CD14-positive monocyte (primary cell): Measurements from ENCODE around the gene URGCP. TPM values are rescaled to one million over a fixed set of nuclear protein-coding genes. Genes with fewer than 3 reads are reported as not detected.
A peak's percentile ranks its signal among the peaks of the same experiment; 100 is the strongest.

ENCODE experiments used
- DNase-seq, 3 donors: peaks; one replicate each; pipeline ENCODE4 v3.0.0-alpha.2; 2011 to 2022
- H2AFZ ChIP-seq: 2 replicates; pipeline ENCODE4 v1.6.0; 2012; ENCODE audit warnings: mild to moderate bottlenecking, low read depth, low read length, inconsistent platforms; ENCODE audit not compliant: insufficient read depth, poor library complexity, severe bottlenecking
- H3K27ac ChIP-seq, 2 donors: 1 replicate in 1 of 2; 2 replicates in 1 of 2; pipeline ENCODE4 v1.5.1; 2012 to 2013; ENCODE audit warnings: low read length in 2 of 2, control low read depth in 1 of 2, inconsistent platforms in 1 of 2, low read depth in 1 of 2, mild to moderate bottlenecking in 1 of 2
- H3K27me3 ChIP-seq, 2 donors: one replicate each; pipeline versions ENCODE4 v1.6.0 to v1.6.1; 2011 to 2013; ENCODE audit warnings: low read length in 2 of 2; ENCODE audit not compliant: control insufficient read depth in 2 of 2, insufficient read depth in 2 of 2
- H3K36me3 ChIP-seq, 2 donors: replicated peaks in 1 of 2; 1 replicate in 1 of 2; 2 replicates in 1 of 2; pipeline versions ENCODE4 v1.5.1 to v1.6.1; 2012 to 2013; ENCODE audit warnings: low read length in 2 of 2, control low read depth in 1 of 2, inconsistent platforms in 1 of 2, mild to moderate bottlenecking in 1 of 2; ENCODE audit not compliant: insufficient read depth in 2 of 2, control insufficient read depth in 1 of 2
- H3K4me1 ChIP-seq, 2 donors: 1 replicate in 1 of 2; 2 replicates in 1 of 2; pipeline versions ENCODE4 v1.5.1 to v1.6.1; 2012 to 2013; ENCODE audit warnings: low read length in 2 of 2, control low read depth in 1 of 2, inconsistent platforms in 1 of 2, mild to moderate bottlenecking in 1 of 2, moderate library complexity in 1 of 2; ENCODE audit not compliant: insufficient read depth in 2 of 2, control insufficient read depth in 1 of 2
- H3K4me2 ChIP-seq: replicated peaks from 2 replicates; pipeline ENCODE3; 2012; ENCODE audit warnings: low read length, moderate library complexity, mild to moderate bottlenecking; ENCODE audit not compliant: poor library complexity, severe bottlenecking; ENCODE audit errors: extremely low read depth
- H3K4me3 ChIP-seq, 3 experiments: fragments of 200-600 bp in 1 of 3; sonication (generic) in 1 of 3; replicated peaks in 1 of 3; 1 replicate in 2 of 3; 2 replicates in 1 of 3; pipeline ENCODE4 v1.5.1; 2011 to 2013; ENCODE audit warnings: low read length in 3 of 3, mild to moderate bottlenecking in 3 of 3, control low read depth in 2 of 3, low read depth in 2 of 3, inconsistent platforms in 1 of 3, moderate library complexity in 1 of 3
- H3K79me2 ChIP-seq: 2 replicates; pipeline ENCODE4 v1.6.0; 2012; ENCODE audit warnings: mild to moderate bottlenecking, control low read depth, inconsistent platforms, low read length, moderate library complexity; ENCODE audit not compliant: insufficient read depth
- H3K9ac ChIP-seq: 2 replicates; pipeline ENCODE4 v1.6.0; 2017; ENCODE audit warnings: low read length, mild to moderate bottlenecking; ENCODE audit not compliant: insufficient read depth, poor library complexity, severe bottlenecking
- H3K9me3 ChIP-seq, 2 donors: replicated peaks in 1 of 2; 1 replicate in 1 of 2; 2 replicates in 1 of 2; pipeline versions ENCODE4 v1.5.1 to v1.6.1; 2012 to 2013; ENCODE audit warnings: low read length in 2 of 2, control low read depth in 1 of 2; ENCODE audit not compliant: control insufficient read depth in 1 of 2, insufficient read depth in 1 of 2
- H4K20me1 ChIP-seq: 2 replicates; pipeline ENCODE4 v1.6.0; 2012; ENCODE audit warnings: mild to moderate bottlenecking, low read length, control low read depth, moderate library complexity; ENCODE audit not compliant: insufficient read depth
- H3K27ac Mint-ChIP-seq, 7 donors: one replicate each; pipeline ENCODE4 v1.8.0; 2020; ENCODE audit warnings: mild to moderate bottlenecking in 7 of 7, mixed read lengths in 7 of 7, moderate library complexity in 6 of 7, inconsistent platforms in 2 of 7
- H3K27me3 Mint-ChIP-seq, 3 donors: one replicate each; pipeline ENCODE4 v1.8.0; 2021 to 2022; ENCODE audit warnings: low read depth in 3 of 3, mild to moderate bottlenecking in 3 of 3, mixed read lengths in 3 of 3, moderate library complexity in 3 of 3, inconsistent platforms in 1 of 3
- H3K36me3 Mint-ChIP-seq, 2 donors: one replicate each; pipeline ENCODE4 v1.8.0; 2020; ENCODE audit warnings: mixed read lengths in 2 of 2, inconsistent platforms in 1 of 2, mild to moderate bottlenecking in 1 of 2
- H3K4me1 Mint-ChIP-seq: one replicate; pipeline ENCODE4 v1.8.0; 2020; ENCODE audit warnings: mild to moderate bottlenecking, mixed read lengths
- H3K4me3 Mint-ChIP-seq, 2 donors: one replicate each; pipeline ENCODE4 v1.8.0; 2020; ENCODE audit warnings: mild to moderate bottlenecking in 2 of 2, mixed read lengths in 2 of 2, moderate library complexity in 1 of 2
- H3K9me3 Mint-ChIP-seq, 7 donors: one replicate each; pipeline ENCODE4 v1.8.0; 2020 to 2022; ENCODE audit warnings: mixed read lengths in 7 of 7, mild to moderate bottlenecking in 6 of 7, moderate library complexity in 6 of 7, inconsistent platforms in 2 of 7
- WGBS: methylation state at CpG from one replicate; pipeline ENCODE4 v1.1.5; 2013; ENCODE audit warnings: missing lambda C conversion rate; ENCODE audit not compliant: insufficient coverage; 5-methylcytosine and 5-hydroxymethylcytosine counted together
- intact Hi-C, 2 donors: fragments of 100-400 bp; cut with micrococcal nuclease; formaldehyde crosslinking; loops; one replicate each; pipeline versions ENCODE4 v1.15.0 to v1.15.1; 2023
- polyA plus RNA-seq, 3 donors: library from polyadenylated mRNA; depleted of rRNA in 1 of 3; unstranded in 2 of 3; stranded (reverse) in 1 of 3; fragments of 300-500 nt in 2 of 3; fragments of >200 nt in 1 of 3; fragmentation: Illumina TruSeq in 2 of 3; gene quantifications; 1 replicate in 2 of 3; 2 replicates in 1 of 3; pipeline ENCODE4 v1.2.3, GENCODE V29; 2012 to 2021
- TF ChIP-seq, protein P1 (sequence below): fragments of 200-600 bp; IDR thresholded peaks from one replicate; pipeline ENCODE4 v1.8.0; 2022; ENCODE audit warnings: antibody characterized with exemption, mild to moderate bottlenecking

Gene URGCP
- polyA plus RNA-seq, 3 donors = 5.7 to 6.8 (median 5.9) TPM

GRCh38 chr7:43914795-43915194 is 8.4 kb upstream of the URGCP start:
- Histone ChIP-seq H2AFZ (no peak overlapping the region), H4K20me1 (no peaks in the 10 kb centered on the region), H3K4me1 (no peaks in the 10 kb centered on the region), H3K36me3 (no peaks in the 10 kb centered on the region), H3K27ac (no peak overlapping the region), H3K9ac (no peak overlapping the region), H3K9me3 (peaks cover 0 to 5% of the 10 kb centered on the region in 2 donors), H3K27me3 (no peaks in the 10 kb centered on the region), H3K4me3 (no peak overlapping the region), H3K79me2 (no peaks in the 10 kb centered on the region), H3K4me2 (no peak overlapping the region)
- peaks cover 0 to 6% (median 2%) of the 10 kb centered on the region in 7 donors for H3K9me3 Mint-ChIP-seq
- DNase-seq = no peak
- TF ChIP-seq, protein P1, sequence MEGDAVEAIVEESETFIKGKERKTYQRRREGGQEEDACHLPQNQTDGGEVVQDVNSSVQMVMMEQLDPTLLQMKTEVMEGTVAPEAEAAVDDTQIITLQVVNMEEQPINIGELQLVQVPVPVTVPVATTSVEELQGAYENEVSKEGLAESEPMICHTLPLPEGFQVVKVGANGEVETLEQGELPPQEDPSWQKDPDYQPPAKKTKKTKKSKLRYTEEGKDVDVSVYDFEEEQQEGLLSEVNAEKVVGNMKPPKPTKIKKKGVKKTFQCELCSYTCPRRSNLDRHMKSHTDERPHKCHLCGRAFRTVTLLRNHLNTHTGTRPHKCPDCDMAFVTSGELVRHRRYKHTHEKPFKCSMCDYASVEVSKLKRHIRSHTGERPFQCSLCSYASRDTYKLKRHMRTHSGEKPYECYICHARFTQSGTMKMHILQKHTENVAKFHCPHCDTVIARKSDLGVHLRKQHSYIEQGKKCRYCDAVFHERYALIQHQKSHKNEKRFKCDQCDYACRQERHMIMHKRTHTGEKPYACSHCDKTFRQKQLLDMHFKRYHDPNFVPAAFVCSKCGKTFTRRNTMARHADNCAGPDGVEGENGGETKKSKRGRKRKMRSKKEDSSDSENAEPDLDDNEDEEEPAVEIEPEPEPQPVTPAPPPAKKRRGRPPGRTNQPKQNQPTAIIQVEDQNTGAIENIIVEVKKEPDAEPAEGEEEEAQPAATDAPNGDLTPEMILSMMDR = no peak
- peaks cover 9 to 12% of the 10 kb centered on the region in 2 donors for H3K36me3 Mint-ChIP-seq
- WGBS = no CpG with 5 or more reads among the region's 5 CpGs
- no peak overlapping the region for H3K4me3 Mint-ChIP-seq
- H3K27ac Mint-ChIP-seq = no peak overlapping the region
- H3K4me1 Mint-ChIP-seq = no peaks in the 10 kb centered on the region
- H3K27me3 Mint-ChIP-seq = no peaks in the 10 kb centered on the region
- intact Hi-C loops = no loop called here

DNA sequence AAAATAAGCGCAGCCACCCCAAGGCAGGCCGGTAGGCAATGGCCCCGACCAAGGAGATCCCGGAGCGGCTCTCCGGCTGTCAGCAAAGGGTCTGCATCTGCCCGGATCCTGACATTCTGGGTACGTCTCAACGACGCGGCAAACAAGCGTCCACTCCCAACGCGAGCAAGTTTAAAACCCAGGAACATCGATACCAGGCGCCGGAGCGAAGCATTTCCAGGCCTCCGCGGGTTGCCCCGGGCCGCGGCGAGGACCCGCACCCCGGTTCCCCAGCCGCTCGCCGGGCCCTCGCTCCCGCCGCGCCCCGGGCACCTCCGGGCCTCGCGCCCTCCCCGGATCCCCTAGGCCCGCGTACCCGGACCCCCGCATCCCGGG is 453 bp downstream of the URGCP start:
- Mint-ChIP-seq H3K4me3 (peak overlapping the region; percentile 97 to 98), H3K4me1 (peaks cover 23% of the 10 kb centered on the region)

More for the DNA sequence above, 453 bp downstream of the URGCP start:
- Mint-ChIP-seq H3K27ac (peak overlapping the region in 6 of 7 donors; percentile 80 to 92 (median 89)), H3K27me3 (peaks cover 0 to 2% (median 0%) of the 10 kb centered on the region in 3 donors), H3K9me3 (peaks cover 0 to 1% (median 0%) of the 10 kb centered on the region in 7 donors), H3K36me3 (peaks cover 7 to 14% of the 10 kb centered on the region in 2 donors)
- under 1% methylated on average over 41 of the region's 43 CpGs for WGBS
- Histone ChIP-seq H3K4me3 (peak overlapping the region; percentile 36 to 78 (median 69)), H3K9me3 (no peaks in the 10 kb centered on the region), H2AFZ (peak overlapping the region; percentile 72), H4K20me1 (peaks cover 7% of the 10 kb centered on the region), H3K36me3 (no peaks in the 10 kb centered on the region), H3K9ac (peak overlapping the region; percentile 70), H3K4me1 (peaks cover 9 to 15% of the 10 kb centered on the region in 2 donors), H3K79me2 (peaks cover 28% of the 10 kb centered on the region), H3K27me3 (no peaks in the 10 kb centered on the region), H3K27ac (peak overlapping the region in 1 of 2 donors; percentile 59), H3K4me2 (peak overlapping the region; percentile 85)
- DNase-seq = peak in 2 of 3 donors; percentile 7 to 21
- intact Hi-C loops = no loop called here
- TF ChIP-seq, protein P1 = no peak
